WTC11 (cell line): ENCODE results near the gene KNSTRN. TPM values are rescaled to one million over a fixed set of nuclear protein-coding genes. Genes with fewer than 3 reads are reported as not detected.

Source experiments
- ATAC-seq: fragments of 200-7000 bp; cut with Tn5 transposase; 2 replicates; pipeline ENCODE4 v1.10.0; 2021; ENCODE audit warnings: mild to moderate bottlenecking, moderate library complexity
- CTCF ChIA-PET: fragments of 300-600 bp; sonication (Branson Sonifier 250); formaldehyde crosslinking; loops from one replicate; lab custom pipeline; 2021; ENCODE audit warnings: antibody characterized with exemption; lab: Charles Lee
- POLR2A ChIA-PET: fragments of 350-600 bp; sonication (Branson Sonifier 250); formaldehyde crosslinking; loops from one replicate; lab custom pipeline; 2021; ENCODE audit warnings: antibody characterized with exemption; lab: Charles Lee
- DNase-seq: peaks from one replicate; pipeline ENCODE4 v3.0.0; 2021; ENCODE audit warnings: low spot score
- H3K27ac Mint-ChIP-seq: 2 replicates; pipeline ENCODE4 v1.8.0; 2021; ENCODE audit warnings: mixed read lengths
- H3K27me3 Mint-ChIP-seq: 2 replicates; pipeline ENCODE4 v1.8.0; 2021; ENCODE audit warnings: low read depth, mild to moderate bottlenecking, moderate library complexity, mixed read lengths
- H3K36me3 Mint-ChIP-seq: 2 replicates; pipeline ENCODE4 v1.8.0; 2021; ENCODE audit warnings: mixed read lengths
- H3K4me1 Mint-ChIP-seq: 2 replicates; pipeline ENCODE4 v1.8.0; 2022; ENCODE audit warnings: mixed read lengths
- H3K4me3 Mint-ChIP-seq: 2 replicates; pipeline ENCODE4 v1.8.0; 2021; ENCODE audit warnings: mild to moderate bottlenecking, moderate library complexity, mixed read lengths
- H3K9me3 Mint-ChIP-seq: 2 replicates; pipeline ENCODE4 v1.8.0; 2021; ENCODE audit warnings: mixed read lengths
- ELF4 ChIP-seq: sonication (generic); formaldehyde crosslinking; IDR thresholded peaks from 2 replicates; pipeline ENCODE4 v1.8.1; 2022; ENCODE audit warnings: low read depth, mild to moderate bottlenecking, moderate library complexity, missing genetic modification reagents
- MAX ChIP-seq: sonication (generic); formaldehyde crosslinking; IDR thresholded peaks from 2 replicates; pipeline ENCODE4 v1.8.0; 2022; ENCODE audit warnings: mild to moderate bottlenecking, missing genetic modification reagents
- MLX ChIP-seq: sonication (generic); formaldehyde crosslinking; IDR thresholded peaks from 2 replicates; pipeline ENCODE4 v1.8.1; 2023; ENCODE audit warnings: mild to moderate bottlenecking, missing genetic modification reagents, moderate library complexity
- MYBL2 ChIP-seq: sonication (generic); formaldehyde crosslinking; IDR thresholded peaks from 2 replicates; pipeline ENCODE4 v1.8.1; 2023; ENCODE audit warnings: mild to moderate bottlenecking, moderate library complexity, missing genetic modification reagents
- NFE2L1 ChIP-seq: sonication (generic); formaldehyde crosslinking; IDR thresholded peaks from 2 replicates; pipeline ENCODE4 v1.8.1; 2023; ENCODE audit warnings: missing genetic modification reagents
- NFYB ChIP-seq: sonication (generic); formaldehyde crosslinking; conservative IDR thresholded peaks from 2 replicates; pipeline ENCODE4 v1.8.0; 2022; ENCODE audit warnings: low read depth, missing genetic modification reagents
- NR3C1 ChIP-seq: sonication (generic); formaldehyde crosslinking; conservative IDR thresholded peaks from 2 replicates; pipeline ENCODE4 v1.8.1; 2023; ENCODE audit warnings: low read depth, mild to moderate bottlenecking, missing genetic modification reagents
- RELA ChIP-seq: sonication (generic); formaldehyde crosslinking; IDR thresholded peaks from 2 replicates; pipeline ENCODE4 v1.8.1; 2022; ENCODE audit warnings: missing genetic modification reagents, mild to moderate bottlenecking, borderline replicate concordance
- ZBTB21 ChIP-seq: sonication (generic); formaldehyde crosslinking; IDR thresholded peaks from 2 replicates; pipeline ENCODE4 v1.8.1; 2023; ENCODE audit warnings: mild to moderate bottlenecking, missing genetic modification reagents, borderline replicate concordance
- ZNF232 ChIP-seq: sonication (generic); formaldehyde crosslinking; IDR thresholded peaks from 2 replicates; pipeline ENCODE4 v1.8.0; 2022; ENCODE audit warnings: mild to moderate bottlenecking, missing genetic modification reagents
- ZNF416 ChIP-seq: fragments of 250-450 bp; sonication (Bioruptor Pico); IDR thresholded peaks from 2 replicates; pipeline ENCODE4 v1.9.0; 2021; ENCODE audit warnings: mild to moderate bottlenecking, inconsistent platforms
- ZNF425 ChIP-seq: fragments of 250-450 bp; sonication (Bioruptor Pico); conservative IDR thresholded peaks from 2 replicates; pipeline ENCODE4 v1.9.0; 2021; ENCODE audit warnings: mild to moderate bottlenecking
- total RNA-seq: library from RNA; stranded (reverse); gene quantifications from 3 replicates; pipeline ENCODE4 v1.2.3, GENCODE V29; 2021
- TF ChIP-seq, protein P1 (sequence below): sonication (generic); formaldehyde crosslinking; IDR thresholded peaks from 2 replicates; pipeline ENCODE4 v1.8.1; 2023; ENCODE audit warnings: mild to moderate bottlenecking, missing genetic modification reagents, moderate library complexity
- TF ChIP-seq, protein P2 (sequence below): sonication (generic); formaldehyde crosslinking; IDR thresholded peaks from 2 replicates; pipeline ENCODE4 v1.8.1; 2022; ENCODE audit warnings: missing genetic modification reagents, borderline replicate concordance

KNSTRN gene
- total RNA-seq, 1 experiment from 2014 or later: 73.4 TPM

- peaks cover 20% of the 10 kb centered on the region for H3K36me3 Mint-ChIP-seq
- DNase-seq (no peak), ATAC-seq (no peak)
- no peak overlapping the region for H3K4me3 Mint-ChIP-seq
- no peaks in the 10 kb centered on the region; the same call in 1 of the 2 replicates for H3K27me3 Mint-ChIP-seq
- CTCF ChIA-PET: interaction anchor here (1.0 to 8.5 kb wide), 6 partner anchors 14 to 145 kb away, joined by 3 to 98 read pairs (median 6); partner anchors contain the start of genes CCDC9B, IVD and PLCB2
- H3K9me3 Mint-ChIP-seq: no peaks in the 10 kb centered on the region
- peak overlapping the region; percentile 51 for H3K27ac Mint-ChIP-seq
- POLR2A ChIA-PET: interaction anchor here (1.1 kb wide), 1 partner anchor 136 kb away, joined by 3 read pairs; no protein-coding TSS in a partner anchor
- H3K4me1 Mint-ChIP-seq: peaks cover 14% of the 10 kb centered on the region
- no peak for TF ChIP-seq ZNF425 (CRISPR knock-in tag)
- no peak for TF ChIP-seq NR3C1 (CRISPR knock-in tag)
- 0 out of 2 replicates have a peak, but pooled peaks have one; percentile 39 for TF ChIP-seq ELF4
These were observed 37.7 kb downstream of the KNSTRN start for GRCh38 chr15:40420071-40420713.

DNA sequence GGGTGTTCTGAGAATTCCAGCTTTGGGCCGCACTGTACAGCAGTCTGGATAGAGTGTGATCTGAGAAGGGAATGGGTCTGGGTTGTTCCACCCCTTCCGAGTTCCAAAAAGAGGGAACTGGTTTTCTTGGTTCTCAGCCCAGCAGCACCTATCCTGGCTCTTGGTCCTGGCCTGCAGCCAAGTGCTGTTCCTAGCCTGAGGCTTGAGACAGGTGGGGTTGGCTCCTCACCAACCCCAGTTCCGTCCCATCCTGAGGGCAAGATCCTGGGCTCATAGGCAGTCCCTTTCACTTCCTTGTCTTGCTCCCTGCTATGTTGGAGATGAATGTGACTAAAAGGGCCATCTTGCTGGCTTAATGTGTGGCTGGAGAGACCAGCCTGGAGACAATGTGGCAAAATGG, 38.3 kb downstream of the KNSTRN start:
- Mint-ChIP-seq H3K27me3 (no peaks in the 10 kb centered on the region; the same call in 1 of the 2 replicates), H3K4me3 (no peak overlapping the region), H3K27ac (peak overlapping the region; percentile 51), H3K9me3 (no peaks in the 10 kb centered on the region), H3K36me3 (peaks cover 14% of the 10 kb centered on the region), H3K4me1 (peaks cover 14% of the 10 kb centered on the region)
- ATAC-seq (peak; percentile 27), DNase-seq (no peak)
- ChIA-PET POLR2A (interaction anchor here (1.6 kb wide), 1 partner anchor 82 kb away, joined by 6 read pairs; no protein-coding TSS in a partner anchor), CTCF (interaction anchor here (1.0 to 8.5 kb wide), 12 partner anchors 15 to 473 kb away, joined by 3 to 98 read pairs (median 6); partner anchors contain the start of genes BAHD1, CCDC9B, DISP2 and IVD)
- TF ChIP-seq NFE2L1 (CRISPR knock-in tag): no peak
- no peak for TF ChIP-seq ZBTB21 (CRISPR knock-in tag)
- no peak for TF ChIP-seq ZNF232 (CRISPR knock-in tag)
- no peak for TF ChIP-seq MYBL2 (CRISPR knock-in tag)
- TF ChIP-seq, protein P1, sequence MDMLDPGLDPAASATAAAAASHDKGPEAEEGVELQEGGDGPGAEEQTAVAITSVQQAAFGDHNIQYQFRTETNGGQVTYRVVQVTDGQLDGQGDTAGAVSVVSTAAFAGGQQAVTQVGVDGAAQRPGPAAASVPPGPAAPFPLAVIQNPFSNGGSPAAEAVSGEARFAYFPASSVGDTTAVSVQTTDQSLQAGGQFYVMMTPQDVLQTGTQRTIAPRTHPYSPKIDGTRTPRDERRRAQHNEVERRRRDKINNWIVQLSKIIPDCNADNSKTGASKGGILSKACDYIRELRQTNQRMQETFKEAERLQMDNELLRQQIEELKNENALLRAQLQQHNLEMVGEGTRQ (CRISPR knock-in tag): no peak
- TF ChIP-seq, protein P2, sequence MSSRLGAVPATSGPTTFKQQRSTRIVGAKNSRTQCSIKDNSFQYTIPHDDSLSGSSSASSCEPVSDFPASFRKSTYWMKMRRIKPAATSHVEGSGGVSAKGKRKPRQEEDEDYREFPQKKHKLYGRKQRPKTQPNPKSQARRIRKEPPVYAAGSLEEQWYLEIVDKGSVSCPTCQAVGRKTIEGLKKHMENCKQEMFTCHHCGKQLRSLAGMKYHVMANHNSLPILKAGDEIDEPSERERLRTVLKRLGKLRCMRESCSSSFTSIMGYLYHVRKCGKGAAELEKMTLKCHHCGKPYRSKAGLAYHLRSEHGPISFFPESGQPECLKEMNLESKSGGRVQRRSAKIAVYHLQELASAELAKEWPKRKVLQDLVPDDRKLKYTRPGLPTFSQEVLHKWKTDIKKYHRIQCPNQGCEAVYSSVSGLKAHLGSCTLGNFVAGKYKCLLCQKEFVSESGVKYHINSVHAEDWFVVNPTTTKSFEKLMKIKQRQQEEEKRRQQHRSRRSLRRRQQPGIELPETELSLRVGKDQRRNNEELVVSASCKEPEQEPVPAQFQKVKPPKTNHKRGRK (CRISPR knock-in tag): no peak
- no peak for TF ChIP-seq NFYB (CRISPR knock-in tag)
- TF ChIP-seq RELA (CRISPR knock-in tag): no peak
- TF ChIP-seq MLX (CRISPR knock-in tag): no peak
- no peak for TF ChIP-seq MAX
- TF ChIP-seq NR3C1 (CRISPR knock-in tag): no peak
- TF ChIP-seq ZNF416 (CRISPR knock-in tag): no peak
